Astrocyte of the cerebellum (primary cell): ENCODE results near the gene WDFY1.

Experiments
- DNase-seq: peaks from one replicate; pipeline ENCODE4 v3.0.0-alpha.2; 2011; ENCODE audit warnings: low read depth
- H3K4me3 ChIP-seq: 2 replicates; pipeline ENCODE4 v1.5.1; 2011; ENCODE audit warnings: mild to moderate bottlenecking, low read depth, low read length, moderate library complexity
- in situ Hi-C: cut with HindIII; loops from 2 replicates; pipeline ENCODE4 v1.10.0; 2017; ENCODE audit warnings: low sequenced_read_pairs
- TF ChIP-seq, protein P1 (sequence below): IDR thresholded peaks from 2 replicates; pipeline ENCODE4 v1.5.1; 2012; ENCODE audit warnings: low read length, low read depth, moderate library complexity, mild to moderate bottlenecking; ENCODE audit errors: missing control alignments

Gene WDFY1

GRCh38 chr2:223865907-223866508, 79.1 kb downstream of the WDFY1 start:
- no peak for DNase-seq
- H3K4me3 ChIP-seq, result no peak overlapping the region
- TF ChIP-seq, protein P1, sequence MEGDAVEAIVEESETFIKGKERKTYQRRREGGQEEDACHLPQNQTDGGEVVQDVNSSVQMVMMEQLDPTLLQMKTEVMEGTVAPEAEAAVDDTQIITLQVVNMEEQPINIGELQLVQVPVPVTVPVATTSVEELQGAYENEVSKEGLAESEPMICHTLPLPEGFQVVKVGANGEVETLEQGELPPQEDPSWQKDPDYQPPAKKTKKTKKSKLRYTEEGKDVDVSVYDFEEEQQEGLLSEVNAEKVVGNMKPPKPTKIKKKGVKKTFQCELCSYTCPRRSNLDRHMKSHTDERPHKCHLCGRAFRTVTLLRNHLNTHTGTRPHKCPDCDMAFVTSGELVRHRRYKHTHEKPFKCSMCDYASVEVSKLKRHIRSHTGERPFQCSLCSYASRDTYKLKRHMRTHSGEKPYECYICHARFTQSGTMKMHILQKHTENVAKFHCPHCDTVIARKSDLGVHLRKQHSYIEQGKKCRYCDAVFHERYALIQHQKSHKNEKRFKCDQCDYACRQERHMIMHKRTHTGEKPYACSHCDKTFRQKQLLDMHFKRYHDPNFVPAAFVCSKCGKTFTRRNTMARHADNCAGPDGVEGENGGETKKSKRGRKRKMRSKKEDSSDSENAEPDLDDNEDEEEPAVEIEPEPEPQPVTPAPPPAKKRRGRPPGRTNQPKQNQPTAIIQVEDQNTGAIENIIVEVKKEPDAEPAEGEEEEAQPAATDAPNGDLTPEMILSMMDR, result no peak
- in situ Hi-C loops, result no loop called here

DNA sequence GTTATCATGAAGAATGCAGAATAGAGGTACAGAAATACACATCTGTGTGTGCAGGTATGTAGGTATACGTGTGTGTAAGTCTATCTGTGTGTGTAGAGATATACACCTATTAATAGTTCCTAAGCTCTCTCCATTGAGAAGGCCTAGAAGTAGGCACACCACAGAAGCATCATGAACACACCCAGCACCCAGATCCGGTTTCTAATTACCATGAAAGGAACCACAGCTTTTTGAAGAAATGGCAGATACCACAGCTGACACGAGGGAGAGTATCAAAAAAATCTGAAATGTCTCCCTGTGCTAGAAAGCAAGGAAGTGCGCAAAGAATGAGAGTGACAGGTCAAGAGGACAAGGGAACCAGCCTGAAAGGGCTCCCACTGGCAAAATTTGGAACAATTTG, 80.0 kb downstream of the WDFY1 start:
- TF ChIP-seq, protein P1, result no peak
- no peak for DNase-seq
- in situ Hi-C loops, result no loop called here
- no peak overlapping the region for H3K4me3 ChIP-seq

DNA sequence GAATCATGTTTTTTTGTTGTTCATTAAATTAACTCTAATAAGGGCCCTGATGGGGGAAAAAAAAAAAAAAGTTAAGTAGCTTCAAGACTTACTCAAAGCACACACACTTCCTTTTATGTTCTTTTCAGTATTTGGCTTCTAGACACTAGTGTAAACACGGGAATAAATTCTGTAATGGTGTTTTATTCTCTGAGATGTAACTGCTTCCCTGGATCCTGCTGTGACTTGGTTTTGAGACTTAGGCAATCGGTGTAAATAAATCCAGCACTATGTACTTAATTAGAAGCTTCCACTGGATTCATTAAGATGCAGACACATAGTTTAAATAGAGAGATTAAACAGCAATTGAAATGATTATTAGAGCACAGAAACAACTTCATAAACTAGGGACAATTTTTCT, 81.6 kb downstream of the WDFY1 start:
- TF ChIP-seq, protein P1, result no peak
- in situ Hi-C loops, result no loop called here
- H3K4me3 ChIP-seq, result no peak overlapping the region
- DNase-seq, result no peak

GRCh38 chr2:223860809-223861738, 84.1 kb downstream of the WDFY1 start:
- DNase-seq, result no peak
- H3K4me3 ChIP-seq, result no peak overlapping the region
- TF ChIP-seq, protein P1, result peak; percentile 15
- in situ Hi-C loops, result no loop called here

DNA sequence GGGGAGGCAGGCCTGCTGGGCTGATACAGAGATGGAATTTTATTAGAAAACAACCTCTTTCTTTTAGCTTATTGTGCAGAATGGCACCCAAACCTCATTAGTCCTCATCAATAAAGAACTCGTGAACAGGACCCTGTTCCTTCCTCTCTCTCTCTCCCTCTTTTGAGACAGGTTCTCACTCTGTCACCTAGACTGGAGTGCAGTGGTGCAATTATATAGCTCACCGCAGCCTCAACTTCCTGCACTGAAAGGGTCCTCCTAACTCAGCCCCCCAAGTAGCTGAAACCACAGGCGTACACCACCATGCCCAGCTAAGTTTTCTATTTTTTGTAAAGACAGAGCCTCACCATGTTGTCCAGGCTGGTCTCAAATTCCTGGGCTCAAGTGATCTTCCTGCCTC, 86.1 kb downstream of the WDFY1 start:
- no peak for DNase-seq
- TF ChIP-seq, protein P1, result no peak
- no peak overlapping the region for H3K4me3 ChIP-seq
- in situ Hi-C loops, result no loop called here

DNA sequence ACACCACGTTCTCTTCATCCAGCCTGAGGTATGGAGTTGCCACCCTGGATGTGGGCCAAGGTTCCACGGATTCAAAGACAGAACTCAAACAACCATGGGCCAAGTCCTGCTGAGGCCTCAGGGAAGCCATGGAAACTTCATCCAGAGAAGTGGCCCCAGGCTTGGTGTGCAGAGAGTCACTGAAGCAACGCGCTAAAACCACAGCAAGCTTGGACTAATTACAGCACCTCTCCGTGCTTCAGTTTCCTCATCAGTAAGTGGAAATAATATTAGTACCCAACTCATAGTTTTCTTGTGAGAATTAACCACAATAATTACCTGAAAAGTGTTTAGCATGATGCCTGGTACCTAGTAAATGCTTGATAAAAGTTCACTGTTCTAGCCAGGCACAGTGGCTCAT, 88.6 kb downstream of the WDFY1 start:
- DNase-seq, result no peak
- no peak overlapping the region for H3K4me3 ChIP-seq
- in situ Hi-C loops, result no loop called here
- TF ChIP-seq, protein P1, result no peak
